ENCODE measurements around the gene PGF. TPM values are rescaled to one million over a fixed set of nuclear protein-coding genes. Genes with fewer than 3 reads are reported as not detected.
A peak's percentile ranks its signal among the peaks of the same experiment; 100 is the strongest.

Gene PGF
- polyA plus RNA-seq, 3 donors = 0.03 TPM; not detected in 2

DNA sequence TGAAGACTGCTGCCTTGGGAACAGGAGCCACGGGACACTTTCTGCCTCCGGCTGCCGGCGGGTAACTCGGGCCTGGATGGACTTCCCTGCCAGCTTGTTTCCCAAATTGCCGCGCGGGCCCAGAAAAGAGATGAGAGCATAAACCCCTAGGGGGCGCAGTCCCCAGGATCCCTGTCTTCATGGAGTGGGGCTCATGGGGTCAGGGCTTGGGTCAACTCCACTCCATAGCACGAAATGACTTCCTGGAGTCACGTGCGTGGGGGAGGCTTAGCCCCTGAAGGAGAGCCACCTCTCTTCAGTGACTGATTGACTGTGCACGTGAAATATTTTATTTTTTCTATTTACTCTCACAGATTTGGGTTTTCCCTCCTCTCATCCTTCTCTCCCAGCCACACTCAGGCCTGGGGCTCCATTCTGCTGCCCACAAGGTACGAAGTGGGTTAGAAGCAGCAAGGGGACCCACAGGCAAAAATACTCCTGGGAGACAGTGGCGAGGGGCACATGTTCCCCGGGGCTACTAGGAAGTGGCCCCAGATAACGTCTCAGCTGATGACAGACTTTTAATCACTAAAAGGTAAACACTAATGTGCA, 10.0 kb downstream of the PGF start:
- no peak overlapping the region for H2AFZ ChIP-seq (ENCODE audit: insufficient read depth, low read depth, low read length, poor library complexity, severe bottlenecking)
- H3K27me3 Mint-ChIP-seq (ENCODE audit: low read depth in 3 of 3) = peaks cover 3 to 11% (median 9%) of the 10 kb centered on the region in 3 donors
- H3K9me3 Mint-ChIP-seq = no peaks in the 10 kb centered on the region
- no peaks in the 10 kb centered on the region for H3K36me3 ChIP-seq (replicated peaks in 1 of 2; ENCODE audit: control insufficient read depth in 1 of 2, insufficient read depth in 2 of 2, low read length in 2 of 2)
- no peak overlapping the region for H3K4me2 ChIP-seq (replicated peaks; ENCODE audit: extremely low read depth, low read length, poor library complexity, severe bottlenecking)
- H3K4me3 Mint-ChIP-seq = no peak overlapping the region
- intact Hi-C loops (cut with micrococcal nuclease) = loop anchor here in 1 of 2 donors (5.0 to 10.0 kb wide), 2 partner anchors 119 to 142 kb away; partner anchors contain the start of genes ACYP1 and ZC2HC1C
- peaks cover 39% of the 10 kb centered on the region for H3K4me1 Mint-ChIP-seq
- H3K9ac ChIP-seq (ENCODE audit: insufficient read depth, low read length, poor library complexity, severe bottlenecking) = no peak overlapping the region
- H3K9me3 ChIP-seq (replicated peaks in 1 of 2; ENCODE audit: control insufficient read depth in 1 of 2, insufficient read depth in 1 of 2, low read length in 2 of 2) = no peaks in the 10 kb centered on the region
- peak; percentile 67 for TF ChIP-seq CTCF (IDR thresholded peaks at IDR 0.05)
- H4K20me1 ChIP-seq (ENCODE audit: insufficient read depth, low read length) = no peaks in the 10 kb centered on the region
- peak overlapping the region in 1 of 7 donors; percentile 47 for H3K27ac Mint-ChIP-seq
- no peak overlapping the region for H3K4me3 ChIP-seq (replicated peaks in 1 of 3; ENCODE audit: low read depth in 2 of 3, low read length in 3 of 3)
- no peak overlapping the region for H3K27ac ChIP-seq (ENCODE audit: low read depth in 1 of 2, low read length in 2 of 2)
- no peaks in the 10 kb centered on the region for H3K27me3 ChIP-seq (ENCODE audit: control insufficient read depth in 2 of 2, insufficient read depth in 2 of 2, low read length in 2 of 2)
- peaks cover 34 to 36% of the 10 kb centered on the region in 2 donors for H3K4me1 ChIP-seq (ENCODE audit: control insufficient read depth in 1 of 2, insufficient read depth in 2 of 2, low read length in 2 of 2)
- H3K36me3 Mint-ChIP-seq = no peaks in the 10 kb centered on the region
- DNase-seq = peak; percentile 27 to 58 (median 37)
- H3K79me2 ChIP-seq (ENCODE audit: insufficient read depth, low read length) = no peaks in the 10 kb centered on the region
- 77% methylated on average over 14 of the region's 17 CpGs for WGBS (ENCODE audit: insufficient coverage)

- Histone ChIP-seq H3K4me3 (replicated peaks in 1 of 3; ENCODE audit: low read depth in 2 of 3, low read length in 3 of 3) (peak overlapping the region in 1 of 3 experiments; percentile 42), H3K27me3 (ENCODE audit: control insufficient read depth in 2 of 2, insufficient read depth in 2 of 2, low read length in 2 of 2) (no peaks in the 10 kb centered on the region), H3K79me2 (ENCODE audit: insufficient read depth, low read length) (no peaks in the 10 kb centered on the region), H3K9me3 (replicated peaks in 1 of 2; ENCODE audit: control insufficient read depth in 1 of 2, insufficient read depth in 1 of 2, low read length in 2 of 2) (no peaks in the 10 kb centered on the region), H3K9ac (ENCODE audit: insufficient read depth, low read length, poor library complexity, severe bottlenecking) (no peak overlapping the region), H3K36me3 (replicated peaks in 1 of 2; ENCODE audit: control insufficient read depth in 1 of 2, insufficient read depth in 2 of 2, low read length in 2 of 2) (no peaks in the 10 kb centered on the region), H2AFZ (ENCODE audit: insufficient read depth, low read depth, low read length, poor library complexity, severe bottlenecking) (peak overlapping the region; percentile 84), H4K20me1 (ENCODE audit: insufficient read depth, low read length) (no peaks in the 10 kb centered on the region), H3K4me1 (ENCODE audit: control insufficient read depth in 1 of 2, insufficient read depth in 2 of 2, low read length in 2 of 2) (peaks cover 56 to 60% of the 10 kb centered on the region in 2 donors), H3K27ac (ENCODE audit: low read depth in 1 of 2, low read length in 2 of 2) (peak overlapping the region; percentile 84 to 92), H3K4me2 (replicated peaks; ENCODE audit: extremely low read depth, low read length, poor library complexity, severe bottlenecking) (peak overlapping the region; percentile 69)
- H3K4me1 Mint-ChIP-seq = peaks cover 64% of the 10 kb centered on the region
- peaks cover 1 to 8% (median 5%) of the 10 kb centered on the region in 3 donors for H3K27me3 Mint-ChIP-seq (ENCODE audit: low read depth in 3 of 3)
- DNase-seq = no peak
- intact Hi-C loops (cut with micrococcal nuclease) = loop anchor here in 1 of 2 donors (10.0 kb wide), 1 partner anchor 122 kb away; the partner anchor contains the start of genes ACYP1 and ZC2HC1C
- WGBS (ENCODE audit: insufficient coverage) = 96% methylated on average over 8 of the region's 11 CpGs
- peak overlapping the region in 1 of 2 donors; percentile 87 for H3K4me3 Mint-ChIP-seq
- H3K27ac Mint-ChIP-seq = peak overlapping the region; percentile 84 to 97 (median 96)
- H3K36me3 Mint-ChIP-seq = no peaks in the 10 kb centered on the region
- H3K9me3 Mint-ChIP-seq = peaks cover 0 to 5% (median 1%) of the 10 kb centered on the region in 7 donors
- TF ChIP-seq CTCF (IDR thresholded peaks at IDR 0.05) = no peak
Measured at GRCh38 chr14:74942608-74943007, 12.8 kb downstream of the PGF start.
